Occipital lobe (tissue), 2 donors: ENCODE data around the gene CELA2B. TPM values are rescaled to one million over a fixed set of nuclear protein-coding genes. Genes with fewer than 3 reads are reported as not detected.

Experiments
- DNase-seq: peaks from one replicate; lab custom pipeline; 2025; lab: John Stamatoyannopoulos, UW
- total RNA-seq: library from RNA; depleted of rRNA; stranded (reverse); fragments of >200 nt; gene quantifications from one replicate; pipeline ENCODE4 v1.2.3, GENCODE V29; 2014

The CELA2B gene
- total RNA-seq, 1 donor from 2014 or later, result not detected

DNA sequence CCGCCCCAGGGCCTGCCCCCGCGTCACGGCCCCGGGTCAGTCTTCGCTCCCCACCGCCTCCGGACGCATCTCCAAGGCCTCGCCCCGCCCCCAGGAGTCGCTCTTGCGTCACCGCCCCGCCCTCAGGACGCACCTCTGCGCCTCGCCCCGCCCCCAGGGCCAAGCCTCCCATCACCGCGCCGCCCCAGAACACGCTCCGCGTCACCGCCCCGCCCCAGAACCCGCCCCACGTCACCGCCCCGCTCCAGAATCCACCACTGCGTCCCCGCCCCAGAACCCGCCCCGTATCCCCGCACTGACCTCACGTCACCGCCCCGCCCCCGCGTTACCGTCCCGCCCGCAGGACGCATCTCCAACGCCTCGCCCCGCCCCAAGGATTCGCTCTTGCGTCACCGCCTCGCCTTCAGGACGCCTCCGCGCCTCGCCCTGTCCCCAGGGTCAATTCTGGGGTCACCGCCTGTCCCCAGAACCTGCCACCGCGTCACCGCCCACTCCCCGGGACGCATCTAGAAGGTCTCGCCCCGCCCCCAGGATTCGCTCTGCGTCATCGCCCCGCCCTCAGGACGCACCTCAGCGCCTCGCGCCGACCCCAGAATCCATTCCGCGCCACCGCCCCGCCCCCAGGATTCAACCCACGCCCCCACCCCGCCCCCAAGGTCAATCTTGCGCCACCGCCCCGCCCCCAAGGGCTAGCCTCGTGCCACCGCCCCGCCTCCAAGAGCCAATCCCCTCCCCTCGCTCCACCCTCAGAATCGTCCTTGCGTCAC lies 48.6 kb downstream of the CELA2B start:
- peak; percentile 99 for DNase-seq

DNA sequence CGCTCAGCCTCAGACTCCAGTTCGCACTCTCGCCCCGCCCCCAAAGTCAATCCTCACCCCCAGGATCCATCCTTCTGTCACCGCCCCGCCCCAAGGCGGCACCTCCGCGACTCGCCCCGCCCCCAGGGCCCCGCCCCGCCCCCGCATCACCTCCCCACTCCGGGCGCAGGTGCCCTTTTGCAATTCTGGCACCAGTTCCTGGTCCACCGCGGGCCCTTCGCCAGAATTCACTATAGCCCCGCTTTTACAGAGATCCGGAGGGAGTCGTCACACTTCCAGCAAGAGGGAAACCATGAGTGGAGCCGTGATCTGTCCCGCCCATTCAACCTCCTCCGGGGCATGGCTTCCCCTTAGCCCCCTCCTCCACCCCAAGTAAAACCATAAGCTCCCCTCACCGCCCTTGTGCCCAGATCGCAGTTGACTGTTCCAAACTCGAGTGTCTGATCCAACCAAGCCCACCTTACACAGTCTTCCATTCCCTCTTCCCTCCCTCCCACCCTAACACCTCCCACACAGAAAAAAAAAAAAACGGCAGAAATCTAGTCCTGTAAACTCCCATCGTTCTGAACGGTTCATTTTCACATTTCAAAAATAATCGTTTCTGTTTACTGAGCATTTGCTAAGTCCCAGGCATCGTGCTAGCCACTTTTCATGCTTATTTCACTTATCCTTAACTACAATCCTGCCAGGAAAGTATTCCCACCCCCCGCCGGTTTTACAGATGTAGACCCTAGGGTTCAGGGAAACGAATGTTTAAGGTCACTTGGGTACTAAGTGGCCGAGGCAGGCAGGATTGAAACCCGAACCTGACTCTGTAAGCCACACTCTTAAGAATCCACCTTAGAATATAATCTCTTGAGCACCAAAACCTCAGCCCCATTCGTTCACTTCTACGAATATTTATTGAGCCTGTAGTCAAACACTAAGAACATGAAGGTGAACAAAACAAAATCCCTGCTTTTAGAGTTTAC lies 49.4 kb downstream of the CELA2B start:
- DNase-seq, result no peak

- no peak for DNase-seq
Measured at GRCh38 chr1:15526021-15526489, 50.2 kb downstream of the CELA2B start.

- peak; percentile 98 for DNase-seq
Measured at GRCh38 chr1:15526490-15527339, 50.8 kb downstream of the CELA2B start, which contains the start of gene DNAJC16. DNAJC16 (plus strand) TSS chr1:15526848; CDS start chr1:15529106, 2,258 bp downstream.

- no peak for DNase-seq
Measured at GRCh38 chr1:15531003-15531402, 55.1 kb downstream of the CELA2B start.

GRCh38 chr1:15531682-15532081 lies 55.8 kb downstream of the CELA2B start:
- no peak for DNase-seq

DNA sequence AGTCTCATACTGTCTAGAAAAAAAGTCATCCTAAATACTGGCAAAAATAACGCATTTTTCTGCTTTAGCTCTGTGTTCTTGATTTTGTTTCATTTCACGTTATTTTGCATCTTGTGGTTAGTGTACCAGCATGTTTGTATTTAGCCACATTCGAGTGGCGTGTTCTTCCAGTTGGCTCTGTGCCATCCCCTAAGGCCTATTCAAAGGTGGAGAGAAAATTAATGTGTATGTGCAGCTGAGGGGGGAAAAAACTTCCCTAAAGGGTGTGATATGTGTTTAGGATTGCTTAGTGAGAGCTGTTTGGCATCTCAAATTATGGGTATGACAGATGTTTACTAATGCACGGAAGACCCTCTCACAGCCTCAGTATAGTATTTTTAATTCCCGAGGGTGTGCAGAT lies 62.9 kb downstream of the CELA2B start:
- no peak for DNase-seq

- DNase-seq, result no peak
Measured at GRCh38 chr1:15540186-15540585, 64.3 kb downstream of the CELA2B start.

Other genes with a start within 250 kb of the CELA2B start
- gene FHAD1, start 228.9 kb upstream of the CELA2B start, total RNA-seq, result 0.31 TPM
- 8.3 TPM for gene EFHD2, start 66.2 kb upstream of the CELA2B start, total RNA-seq
- not detected for gene CTRC, start 37.7 kb upstream of the CELA2B start, total RNA-seq
- not detected for gene CELA2A, start 19.4 kb upstream of the CELA2B start, total RNA-seq
- 2.3 TPM for gene CASP9, start 48.1 kb downstream of the CELA2B start, total RNA-seq
- gene DNAJC16, start 50.7 kb downstream of the CELA2B start, total RNA-seq, result 13.1 TPM
- gene AGMAT, start 108.9 kb downstream of the CELA2B start, total RNA-seq, result 0.47 TPM
- gene DDI2, start 141.4 kb downstream of the CELA2B start, total RNA-seq, result 20.9 TPM
- 36.8 TPM for gene PLEKHM2, start 208.2 kb downstream of the CELA2B start, total RNA-seq